Measurements from ENCODE around the gene TET1. TPM values are rescaled to one million over a fixed set of nuclear protein-coding genes. Genes with fewer than 3 reads are reported as not detected.
A peak's percentile ranks its signal among the peaks of the same experiment; 100 is the strongest.

TET1 gene
- total RNA-seq, 1 experiment from 2014 or later = 2.3 TPM

- CTCF ChIA-PET = no interaction called here
Observed at GRCh38 chr10:68655620-68656126, 95.5 kb downstream of the TET1 start.

GRCh38 chr10:68665841-68666240, 105.7 kb downstream of the TET1 start:
- TF ChIP-seq REST (IDR thresholded peaks at IDR 0.05; ENCODE audit: insufficient read depth in 1 of 2, low read depth in 2 of 2, low read length in 1 of 2) (no peak), TCF7L2 (IDR thresholded peaks at IDR 0.05; ENCODE audit: low read depth, low read length) (no peak), CTCF (IDR thresholded peaks at IDR 0.05) (no peak), POLR2AphosphoS5 (IDR thresholded peaks at IDR 0.05; ENCODE audit: low read depth, low read length) (no peak), SIN3A (IDR thresholded peaks at IDR 0.05; ENCODE audit: borderline replicate concordance, insufficient read depth, low read depth, low read length) (no peak)
- H3K9me3 ChIP-seq (ENCODE audit: control insufficient read depth, insufficient read depth, low read depth, low read length) = no peaks in the 10 kb centered on the region
- BruUV-seq (replicated peaks) = no TSS peak
- intact Hi-C loops (cut with micrococcal nuclease; ENCODE audit: unreplicated experiment) = no loop called here
- DNase-seq (ENCODE audit: low read depth, low spot score) = no peak
- H3K4me3 ChIP-seq (ENCODE audit: low read depth in 2 of 2, low read length in 2 of 2) = no peak overlapping the region
- H3K36me3 ChIP-seq (ENCODE audit: control insufficient read depth, insufficient read depth, low read length) = no peaks in the 10 kb centered on the region
- peak overlapping the region; percentile 20; the same call in 1 of the 2 replicates for H3K27ac ChIP-seq (ENCODE audit: low read length)
- ATAC-seq = peak; percentile 51
- H3K4me1 ChIP-seq (ENCODE audit: control insufficient read depth, insufficient read depth, low read length) = peaks cover 9% of the 10 kb centered on the region; the same call in 1 of the 2 replicates
- in situ Hi-C loops (cut with HindIII; ENCODE audit: low pct_unique_long_range_greater_than_20kb, low sequenced_read_pairs) = no loop called here
- H3K27me3 ChIP-seq (ENCODE audit: control insufficient read depth, insufficient read depth, low read length) = no peaks in the 10 kb centered on the region
- POLR2A ChIA-PET = no interaction called here
- CTCF ChIA-PET = no interaction called here

More at GRCh38 chr10:68655620-68656126, 95.5 kb downstream of the TET1 start:
- Histone ChIP-seq H3K9me3 (ENCODE audit: control insufficient read depth, insufficient read depth, low read depth, low read length) (no peaks in the 10 kb centered on the region), H3K4me1 (ENCODE audit: control insufficient read depth, insufficient read depth, low read length) (no peaks in the 10 kb centered on the region), H3K36me3 (ENCODE audit: control insufficient read depth, insufficient read depth, low read length) (no peaks in the 10 kb centered on the region), H3K4me3 (ENCODE audit: low read depth in 2 of 2, low read length in 2 of 2) (no peak overlapping the region), H3K27ac (ENCODE audit: low read length) (no peak overlapping the region), H3K27me3 (ENCODE audit: control insufficient read depth, insufficient read depth, low read length) (no peaks in the 10 kb centered on the region)
- TF ChIP-seq CTCF (IDR thresholded peaks at IDR 0.05) (no peak), TCF7L2 (IDR thresholded peaks at IDR 0.05; ENCODE audit: low read depth, low read length) (no peak), POLR2AphosphoS5 (IDR thresholded peaks at IDR 0.05; ENCODE audit: low read depth, low read length) (no peak), REST (IDR thresholded peaks at IDR 0.05; ENCODE audit: insufficient read depth in 1 of 2, low read depth in 2 of 2, low read length in 1 of 2) (no peak), SIN3A (IDR thresholded peaks at IDR 0.05; ENCODE audit: borderline replicate concordance, insufficient read depth, low read depth, low read length) (no peak)
- intact Hi-C loops (cut with micrococcal nuclease; ENCODE audit: unreplicated experiment) (no loop called here), in situ Hi-C loops (cut with HindIII; ENCODE audit: low pct_unique_long_range_greater_than_20kb, low sequenced_read_pairs) (no loop called here)
- no TSS peak for BruUV-seq (replicated peaks)
- ATAC-seq = no peak
- POLR2A ChIA-PET = interaction anchor here (0.6 kb wide), 1 partner anchor 127 kb away, joined by 3 read pairs; no protein-coding TSS in a partner anchor
- no peak for DNase-seq (ENCODE audit: low read depth, low spot score)

Measured in Panc1 (cell line).